Breast epithelium (tissue), 3 donors: Measurements from ENCODE around the gene RIMKLB.
"Not testable (repeated sequence)": the region's sequence is repeated elsewhere in the genome, so short reads cannot be mapped to it uniquely, and the experiment has no call there.

Experiments
- POLR2A ChIP-seq: fragments of 450-650 bp; IDR thresholded peaks from one replicate; pipeline ENCODE4 v1.6.1; 2016; ENCODE audit warnings: antibody characterized with exemption, mild to moderate bottlenecking, moderate library complexity
- POLR2AphosphoS5 ChIP-seq, 3 donors: sonication (generic); formaldehyde crosslinking; IDR thresholded peaks; one replicate each; pipeline ENCODE4 v1.6.1; 2017; ENCODE audit warnings: antibody characterized with exemption in 3 of 3
- TF ChIP-seq, protein P1 (sequence below), 3 donors: fragments of 450-650 bp; IDR thresholded peaks; one replicate each; pipeline ENCODE4 v1.5.1; 2016 to 2017; ENCODE audit warnings: antibody characterized with exemption in 3 of 3, mild to moderate bottlenecking in 3 of 3, moderate library complexity in 3 of 3

DNA sequence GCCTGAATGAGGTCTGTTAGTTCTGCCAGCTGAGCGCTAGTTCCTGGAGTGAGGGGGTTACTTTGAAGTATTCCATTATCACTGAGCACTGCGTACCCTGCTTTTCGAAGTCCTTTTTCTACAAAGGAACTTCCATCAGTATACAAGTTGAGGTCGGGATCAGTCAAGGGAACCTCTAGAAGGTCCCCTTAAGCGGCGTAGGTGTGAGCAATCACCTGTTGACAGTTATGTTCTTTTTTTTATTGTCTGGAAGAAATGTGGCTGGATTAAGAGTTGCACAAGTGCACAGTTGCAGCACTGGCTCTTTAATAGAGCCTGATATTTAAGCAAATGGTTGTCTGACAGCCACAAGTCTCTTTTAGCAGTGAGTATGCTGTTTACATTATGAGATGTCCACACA is 64.9 kb downstream of the RIMKLB start:
- TF ChIP-seq, protein P1, sequence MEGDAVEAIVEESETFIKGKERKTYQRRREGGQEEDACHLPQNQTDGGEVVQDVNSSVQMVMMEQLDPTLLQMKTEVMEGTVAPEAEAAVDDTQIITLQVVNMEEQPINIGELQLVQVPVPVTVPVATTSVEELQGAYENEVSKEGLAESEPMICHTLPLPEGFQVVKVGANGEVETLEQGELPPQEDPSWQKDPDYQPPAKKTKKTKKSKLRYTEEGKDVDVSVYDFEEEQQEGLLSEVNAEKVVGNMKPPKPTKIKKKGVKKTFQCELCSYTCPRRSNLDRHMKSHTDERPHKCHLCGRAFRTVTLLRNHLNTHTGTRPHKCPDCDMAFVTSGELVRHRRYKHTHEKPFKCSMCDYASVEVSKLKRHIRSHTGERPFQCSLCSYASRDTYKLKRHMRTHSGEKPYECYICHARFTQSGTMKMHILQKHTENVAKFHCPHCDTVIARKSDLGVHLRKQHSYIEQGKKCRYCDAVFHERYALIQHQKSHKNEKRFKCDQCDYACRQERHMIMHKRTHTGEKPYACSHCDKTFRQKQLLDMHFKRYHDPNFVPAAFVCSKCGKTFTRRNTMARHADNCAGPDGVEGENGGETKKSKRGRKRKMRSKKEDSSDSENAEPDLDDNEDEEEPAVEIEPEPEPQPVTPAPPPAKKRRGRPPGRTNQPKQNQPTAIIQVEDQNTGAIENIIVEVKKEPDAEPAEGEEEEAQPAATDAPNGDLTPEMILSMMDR (IDR thresholded peaks at IDR 0.05): not testable (repeated sequence)
- TF ChIP-seq POLR2AphosphoS5 (IDR thresholded peaks at IDR 0.05); POLR2A: not testable (repeated sequence)
